GM19395 (cell line): Measurements from ENCODE around the gene CD38.

Experiments used
- ATAC-seq: cut with Tn5 transposase; IDR thresholded peaks from one replicate; pipeline ENCODE4 v1.9.1; 2021; ENCODE audit warnings: mild to moderate bottlenecking, moderate library complexity; ENCODE audit not compliant: unreplicated experiment

The CD38 gene

DNA sequence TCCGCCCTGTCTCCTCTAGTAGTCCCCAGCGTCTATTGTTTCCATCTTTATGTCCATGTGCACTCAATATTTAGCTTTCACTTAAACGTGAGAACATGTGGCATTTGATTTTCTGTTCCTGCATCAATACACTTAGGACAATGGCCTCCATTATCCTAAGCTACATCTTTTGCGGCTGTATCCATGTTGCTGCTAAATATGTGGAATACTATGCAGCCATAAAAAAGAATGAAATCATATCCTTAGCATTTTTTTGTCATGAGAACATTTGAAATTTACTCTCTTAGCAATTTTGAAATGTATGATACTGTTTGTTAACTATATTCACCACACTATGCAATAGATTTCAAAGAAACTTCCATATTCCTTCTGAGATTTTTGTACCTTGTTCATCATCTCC lies 19.8 kb upstream of the CD38 start:
- ATAC-seq, result no peak

DNA sequence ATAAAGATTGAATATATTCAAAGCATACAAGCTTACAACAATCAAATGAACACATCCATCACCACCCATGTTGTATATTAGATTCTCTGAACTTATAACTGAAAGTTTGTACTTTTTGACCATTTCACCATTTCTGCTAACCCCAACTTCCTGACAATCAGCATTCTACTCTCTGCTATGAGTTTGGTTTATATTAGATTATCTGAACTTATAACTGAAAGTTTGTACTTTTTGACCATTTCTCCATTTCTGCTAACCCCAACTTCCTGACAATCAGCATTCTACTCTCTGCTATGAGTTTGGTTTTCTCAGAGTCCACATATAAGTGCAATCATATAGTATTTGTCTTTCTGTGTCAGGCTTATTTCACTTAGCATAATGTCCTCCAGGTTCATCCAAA lies 15.7 kb upstream of the CD38 start:
- peak; percentile 64 for ATAC-seq

GRCh38 chr4:15765391-15765790 lies 12.7 kb upstream of the CD38 start:
- ATAC-seq, result no peak

DNA sequence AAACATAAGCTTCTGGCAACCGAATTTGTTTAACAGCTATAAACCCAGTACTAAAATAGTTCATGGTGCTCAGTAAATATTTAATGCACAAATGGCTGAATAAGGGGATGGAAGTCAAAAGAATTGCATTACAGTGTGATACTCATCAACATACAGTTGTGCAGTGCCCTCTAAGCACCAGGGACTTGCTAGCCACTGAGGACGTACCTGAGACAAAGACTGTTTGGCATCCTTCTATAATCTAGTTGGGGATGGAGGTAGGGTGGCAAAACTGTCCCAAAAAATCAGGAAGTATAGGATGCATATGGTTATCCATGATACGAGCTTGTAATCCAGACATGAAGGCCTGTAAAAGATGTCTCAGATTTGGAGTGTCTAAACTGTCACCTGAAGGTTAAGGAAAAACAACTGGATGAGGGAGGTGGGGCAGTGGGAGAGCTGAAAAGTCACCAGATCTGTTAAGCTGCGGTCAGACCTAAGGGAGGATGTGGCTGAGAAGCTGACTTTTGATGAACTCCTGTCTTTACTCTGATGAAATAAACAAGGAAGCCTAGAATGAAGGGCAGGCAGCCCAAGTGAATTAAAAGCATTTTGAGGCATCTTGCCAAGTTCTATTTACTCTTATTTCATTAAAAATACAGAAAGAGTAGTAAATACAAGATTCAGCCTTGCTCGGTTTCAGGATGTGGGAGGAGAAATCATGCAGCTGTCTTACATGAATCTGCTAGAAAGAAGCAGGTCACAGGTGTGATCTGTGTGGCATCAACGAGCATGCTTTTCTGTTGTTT lies 12.0 kb upstream of the CD38 start:
- ATAC-seq, result peak; percentile 59

DNA sequence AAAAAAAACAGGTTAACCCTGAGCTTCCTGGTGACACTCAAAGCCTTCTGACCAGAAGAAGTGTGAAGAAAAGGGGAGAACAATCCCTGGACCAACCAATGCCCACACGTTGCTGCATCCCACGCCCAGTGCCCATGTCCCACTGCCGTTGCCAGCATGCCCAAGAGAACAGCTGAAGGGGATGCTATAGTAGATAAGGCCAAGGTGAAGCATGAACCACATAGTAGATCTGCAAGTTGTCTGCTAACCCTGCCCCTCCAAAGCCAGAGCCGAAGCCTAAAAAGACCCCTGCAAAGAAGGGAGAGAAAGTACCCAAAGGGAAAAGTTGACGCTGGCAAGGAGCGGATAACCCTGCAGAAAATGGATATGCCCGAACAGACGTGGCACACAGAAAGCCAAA lies 11.3 kb upstream of the CD38 start:
- no peak for ATAC-seq

DNA sequence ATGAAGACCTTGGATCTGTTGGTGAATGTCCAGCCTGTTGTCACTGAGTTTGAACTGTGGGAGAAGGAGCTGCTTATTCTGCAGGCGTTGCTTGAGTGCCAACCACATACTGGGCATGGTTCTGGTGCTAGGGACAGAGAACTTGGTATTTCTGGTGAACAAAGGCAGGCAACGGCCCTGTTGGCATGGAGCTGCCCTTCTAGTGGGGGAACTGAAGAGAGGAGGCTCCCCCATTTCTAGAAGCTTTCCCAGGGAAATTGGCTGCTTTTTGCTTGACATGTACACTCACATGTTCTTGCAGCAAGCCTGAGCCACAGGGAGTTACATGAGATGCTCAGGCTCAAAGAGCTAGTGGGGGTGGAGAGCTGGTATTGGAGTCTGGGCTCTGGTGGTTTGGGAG lies 8.9 kb upstream of the CD38 start:
- ATAC-seq, result no peak

DNA sequence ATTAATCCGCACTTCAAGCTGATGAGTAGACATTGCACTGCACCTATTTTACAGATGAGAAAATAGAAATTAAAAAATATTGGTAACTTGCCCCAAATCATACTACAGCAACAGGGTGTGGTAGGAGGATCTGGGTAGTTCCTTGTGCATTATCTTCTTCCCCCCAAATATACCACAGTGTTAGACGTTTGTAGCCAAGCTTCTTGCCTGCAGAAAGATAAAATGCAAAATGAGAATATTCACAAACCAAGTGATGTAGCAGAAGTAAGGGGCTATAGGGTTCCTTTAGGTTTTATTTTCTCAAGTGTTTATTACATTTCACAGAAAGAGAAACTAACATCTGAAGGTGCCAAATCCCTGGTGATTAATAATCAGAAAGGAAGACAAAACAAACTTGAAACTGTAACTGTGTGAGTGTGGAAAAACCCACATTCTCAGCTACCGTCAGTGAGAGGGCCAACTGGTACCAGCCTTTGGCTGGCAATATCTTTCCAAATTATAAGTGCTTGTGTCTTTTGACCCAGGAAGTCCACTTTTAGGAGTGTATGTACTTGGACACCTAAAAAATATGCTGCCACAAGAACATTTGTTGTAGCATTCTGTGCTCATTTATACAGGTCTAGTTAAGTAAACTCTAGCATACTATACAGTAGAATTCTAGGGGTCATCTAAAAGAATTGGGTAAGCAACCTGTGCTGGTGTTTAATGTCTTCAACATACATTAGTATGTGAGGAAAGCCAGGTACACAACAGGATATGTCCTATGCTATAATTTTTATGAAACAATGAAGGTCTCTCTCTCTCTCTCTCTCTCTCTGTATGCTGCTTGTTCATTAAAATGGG lies 6.7 kb upstream of the CD38 start:
- peak; percentile 66 for ATAC-seq

GRCh38 chr4:15774020-15774420 lies 4.1 kb upstream of the CD38 start:
- no peak for ATAC-seq

- no peak for ATAC-seq
These were observed 1.1 kb upstream of the CD38 start for GRCh38 chr4:15776871-15777648.

DNA sequence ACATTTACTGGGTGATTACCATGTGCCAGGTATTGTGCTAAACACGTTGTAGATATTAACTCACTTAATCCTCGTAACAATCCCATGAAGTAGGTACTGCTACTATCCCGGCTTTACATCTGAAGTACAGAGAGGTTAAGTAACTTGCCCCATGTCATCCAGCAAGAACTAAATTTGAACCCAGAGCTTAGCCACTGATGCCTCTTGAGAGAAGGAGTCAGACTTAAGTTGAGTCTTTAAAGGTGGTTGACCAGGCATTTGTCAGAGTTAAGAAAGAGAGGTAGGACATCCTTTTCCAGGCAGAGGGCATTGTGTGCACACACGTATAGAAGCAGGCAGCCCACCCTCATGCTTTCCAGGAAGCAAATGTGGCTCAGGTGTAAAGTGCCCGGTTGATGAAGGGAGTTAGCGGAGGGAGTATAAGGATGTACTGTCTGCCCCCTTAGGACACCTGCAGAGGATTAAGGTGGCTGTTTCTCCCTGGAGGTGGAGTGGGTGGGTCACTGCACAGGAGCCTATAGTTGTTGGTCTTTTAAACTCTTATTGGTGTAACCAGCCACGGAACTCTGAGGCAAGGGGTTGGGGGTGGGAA lies 335 bp upstream of the CD38 start:
- ATAC-seq, result no peak

DNA sequence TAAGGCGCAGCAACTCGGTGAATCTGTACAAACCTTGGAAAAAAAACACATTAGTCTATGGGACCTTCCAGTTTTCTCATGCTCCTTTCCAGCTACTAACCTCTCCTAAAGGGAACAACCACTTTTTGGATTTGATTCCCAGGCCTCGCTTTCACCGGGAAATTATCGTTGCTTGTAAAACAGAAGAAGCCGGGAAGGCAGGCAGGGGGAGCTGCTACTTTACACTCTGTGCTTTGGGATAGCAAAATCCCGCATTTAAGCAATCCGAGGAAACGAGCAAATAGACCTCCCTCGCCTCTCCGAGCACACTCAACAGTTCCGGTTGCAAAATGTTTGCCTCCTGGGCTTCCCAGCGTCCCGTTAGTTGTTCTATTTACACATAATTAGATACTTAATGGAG lies 1.2 kb downstream of the CD38 start:
- no peak for ATAC-seq

- no peak for ATAC-seq
These were observed 1.7 kb downstream of the CD38 start for GRCh38 chr4:15779809-15780208.

GRCh38 chr4:15781427-15782095 lies 3.4 kb downstream of the CD38 start:
- ATAC-seq, result peak; percentile 25

DNA sequence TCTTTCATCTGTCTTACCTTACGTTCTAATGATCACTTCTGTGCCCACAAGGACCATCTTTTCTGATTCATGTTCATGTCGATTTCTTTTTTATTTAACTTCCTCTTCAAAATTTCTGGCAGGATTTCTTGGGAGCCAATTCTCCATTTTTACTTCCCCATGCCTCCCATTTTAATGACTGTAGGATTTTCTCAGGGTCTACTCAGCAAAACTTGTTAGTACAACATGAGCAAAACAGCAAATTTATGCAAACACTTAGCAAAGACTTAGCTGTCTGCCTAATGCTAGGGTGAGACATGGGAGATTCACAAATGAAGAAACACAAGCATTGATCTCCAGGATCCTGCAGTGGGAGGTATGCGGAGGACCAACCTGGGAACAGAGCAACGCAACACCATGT lies 5.5 kb downstream of the CD38 start:
- ATAC-seq, result no peak

GRCh38 chr4:15784959-15785634 lies 7.0 kb downstream of the CD38 start:
- ATAC-seq, result peak; percentile 86

GRCh38 chr4:15786743-15787142 lies 8.6 kb downstream of the CD38 start:
- ATAC-seq, result no peak

DNA sequence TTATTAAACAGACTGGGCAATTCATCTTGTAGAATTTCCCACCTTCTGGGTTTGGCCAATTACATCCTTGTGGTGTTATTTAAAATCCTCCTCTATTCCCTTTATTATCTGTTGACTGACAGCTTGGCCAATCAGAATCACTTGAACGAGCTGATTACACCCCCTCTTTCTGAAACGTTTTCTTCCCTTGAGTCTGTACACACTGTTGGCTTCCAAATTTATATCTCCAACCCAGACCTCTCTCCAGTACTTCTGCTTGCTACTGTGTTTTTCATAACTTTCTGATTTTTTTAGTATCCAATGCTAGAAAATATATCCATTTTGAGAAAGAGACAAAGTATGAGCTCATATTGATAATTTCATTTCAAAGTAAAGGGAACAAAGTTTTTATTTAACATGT lies 14.8 kb downstream of the CD38 start:
- no peak for ATAC-seq

GRCh38 chr4:15793506-15794363 lies 15.6 kb downstream of the CD38 start:
- no peak for ATAC-seq

GRCh38 chr4:15794426-15794825 lies 16.3 kb downstream of the CD38 start:
- no peak for ATAC-seq
